Measurements from ENCODE around the gene ZNF423.
"Not testable (repeated sequence)": the region's sequence is repeated elsewhere in the genome, so short reads cannot be mapped to it uniquely, and the experiment has no call there.

The ZNF423 gene

DNA sequence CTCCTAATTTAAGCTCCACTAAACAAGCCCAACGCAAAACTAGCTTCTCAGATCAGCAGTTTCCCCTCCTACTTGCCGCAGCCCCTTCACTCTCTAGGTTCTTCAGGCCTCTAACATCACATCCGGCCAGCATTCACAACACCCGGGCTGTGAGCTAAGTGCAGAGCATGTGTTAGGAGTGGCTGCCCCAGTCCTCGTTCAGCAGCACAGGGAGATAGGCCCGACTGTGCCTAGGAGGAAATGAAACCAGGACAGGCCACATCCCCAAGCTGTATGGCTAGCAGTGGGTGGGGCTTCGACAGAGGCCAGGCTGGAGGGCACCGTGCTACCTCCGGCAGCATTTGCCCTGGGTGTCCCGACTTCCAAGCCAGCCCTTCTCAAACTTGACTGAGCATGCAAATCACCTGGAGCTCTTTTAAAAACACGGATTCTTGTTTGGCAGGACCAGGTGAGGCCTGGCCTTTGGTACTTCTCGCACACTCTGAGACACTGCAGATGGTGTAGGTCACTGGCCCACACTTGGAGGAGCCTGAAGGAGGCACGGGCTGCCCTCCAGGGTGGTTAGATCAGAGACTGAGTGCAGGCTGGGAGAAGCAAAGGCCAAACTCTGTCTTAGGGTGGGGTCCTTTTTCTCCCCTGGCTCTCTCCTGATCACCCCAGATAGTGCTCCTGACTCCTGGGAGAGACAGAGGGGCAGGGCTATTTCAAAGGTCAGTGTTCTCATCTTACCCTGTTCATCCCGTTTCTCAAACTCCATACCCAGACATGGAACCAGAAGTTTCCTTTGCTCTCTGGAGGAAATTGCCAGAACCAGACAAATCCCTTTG, 280.4 kb downstream of the ZNF423 start:
- peak; percentile 6 for DNase-seq

DNA sequence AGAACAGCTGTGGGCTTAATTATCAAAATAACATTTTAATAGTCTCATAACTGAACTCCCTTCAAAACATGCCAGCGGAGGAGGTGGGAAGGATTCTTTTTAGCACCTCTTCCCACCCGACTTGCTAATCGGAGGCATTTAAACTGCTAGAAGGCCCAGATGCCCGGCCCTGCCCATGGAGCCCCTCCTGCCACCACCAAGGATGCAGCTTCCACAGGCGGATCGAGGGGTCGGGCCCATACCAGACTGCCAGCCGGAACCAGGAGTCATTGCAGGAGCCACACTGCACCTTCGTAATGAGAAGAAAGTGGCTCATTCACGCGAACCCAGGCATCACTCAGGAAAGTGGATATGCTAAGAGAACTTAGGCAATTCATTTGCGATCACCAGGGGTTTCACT, 281.1 kb downstream of the ZNF423 start:
- no peak for DNase-seq

DNA sequence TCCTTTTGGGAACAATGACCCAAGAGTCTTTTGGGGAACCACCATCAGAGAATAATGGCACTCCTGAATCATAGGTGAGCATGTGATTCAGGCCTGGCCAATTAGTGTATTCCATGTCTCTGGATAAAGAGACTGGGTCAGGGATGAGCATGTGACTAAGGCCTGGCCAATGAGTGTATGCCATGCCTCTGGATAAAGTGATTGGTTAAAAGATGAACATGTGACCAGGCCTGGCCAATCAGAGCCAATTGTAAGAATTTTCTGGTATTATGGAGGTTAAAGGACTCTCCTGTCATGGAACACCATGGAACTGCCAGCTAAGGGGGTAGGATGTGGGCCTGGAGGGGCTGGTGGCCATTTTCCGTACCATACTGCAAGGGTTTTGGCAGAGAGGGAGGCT, 288.0 kb downstream of the ZNF423 start:
- no peak for DNase-seq

DNA sequence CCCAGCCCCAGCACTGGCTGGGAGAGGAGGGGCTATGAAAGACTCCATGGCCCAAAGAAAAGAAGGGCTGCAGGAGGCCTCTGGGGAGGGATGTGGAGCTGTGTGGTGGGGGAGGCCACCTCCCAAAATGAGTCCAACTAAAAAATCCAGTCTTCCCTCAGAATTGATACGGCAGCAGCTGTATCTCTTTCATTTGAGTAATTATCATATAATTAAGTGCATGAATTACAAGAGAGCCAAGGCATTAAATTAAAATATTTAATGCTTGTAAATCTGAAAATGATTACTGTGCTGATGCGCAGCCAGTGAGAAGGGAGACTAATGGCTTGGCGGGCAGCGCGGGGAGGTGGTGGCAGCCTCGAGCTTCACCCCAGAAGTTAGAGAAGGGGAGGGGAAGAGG, 289.5 kb downstream of the ZNF423 start:
- no peak for DNase-seq

DNA sequence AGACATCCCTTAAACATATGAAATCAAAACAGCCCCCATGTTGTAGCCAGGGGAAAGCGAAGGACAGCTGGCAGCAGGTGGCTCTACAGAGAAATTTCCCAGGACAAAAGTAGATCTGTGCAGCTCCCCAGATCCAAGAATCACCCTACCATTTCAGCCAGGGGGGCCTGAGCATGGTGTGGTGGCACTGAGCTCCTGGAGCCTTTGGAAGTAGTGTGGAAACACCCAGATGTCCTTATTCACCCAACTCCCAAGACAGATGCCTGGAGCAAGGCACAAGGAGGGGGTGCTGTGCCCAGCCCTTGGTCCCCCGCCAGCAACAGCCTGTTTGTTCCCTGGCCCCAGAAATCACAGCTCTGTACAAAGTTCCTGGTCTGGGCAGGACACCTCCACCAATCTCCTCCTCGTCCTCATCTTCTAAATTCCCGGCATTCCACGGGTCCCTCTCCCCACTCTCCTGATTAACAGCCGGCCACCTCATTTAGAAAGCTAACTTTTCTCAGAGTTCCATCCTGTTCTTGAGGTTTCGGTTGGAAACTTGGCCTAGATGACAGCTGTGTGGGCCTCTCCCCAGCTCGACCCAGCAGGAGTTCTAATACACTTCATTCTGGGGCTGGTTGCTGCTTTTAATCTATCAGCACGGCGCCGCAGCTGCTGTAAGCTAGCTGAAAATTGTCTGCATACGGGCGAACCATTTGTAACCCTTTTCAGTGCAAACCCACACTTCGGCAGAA, 291.2 kb downstream of the ZNF423 start:
- DNase-seq, result no peak

DNA sequence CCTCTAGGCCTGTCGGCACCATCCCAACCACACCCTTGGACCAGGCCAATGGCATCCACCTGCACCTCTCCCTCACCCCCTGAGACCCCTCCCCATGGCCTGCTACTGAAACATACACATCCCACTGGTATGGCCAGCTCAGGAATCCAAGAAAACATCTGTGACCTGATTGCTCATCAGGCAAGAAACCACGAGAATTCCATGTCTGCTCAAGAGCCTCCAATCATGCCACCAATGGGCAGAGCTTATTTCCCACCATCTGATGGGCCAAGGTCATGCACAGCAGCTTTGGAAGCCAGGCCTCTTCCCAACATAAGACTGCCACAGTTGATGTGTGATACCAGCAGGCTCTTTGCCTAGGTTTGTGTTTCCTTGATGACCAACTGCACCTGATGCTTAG, 292.2 kb downstream of the ZNF423 start:
- DNase-seq, result no peak

DNA sequence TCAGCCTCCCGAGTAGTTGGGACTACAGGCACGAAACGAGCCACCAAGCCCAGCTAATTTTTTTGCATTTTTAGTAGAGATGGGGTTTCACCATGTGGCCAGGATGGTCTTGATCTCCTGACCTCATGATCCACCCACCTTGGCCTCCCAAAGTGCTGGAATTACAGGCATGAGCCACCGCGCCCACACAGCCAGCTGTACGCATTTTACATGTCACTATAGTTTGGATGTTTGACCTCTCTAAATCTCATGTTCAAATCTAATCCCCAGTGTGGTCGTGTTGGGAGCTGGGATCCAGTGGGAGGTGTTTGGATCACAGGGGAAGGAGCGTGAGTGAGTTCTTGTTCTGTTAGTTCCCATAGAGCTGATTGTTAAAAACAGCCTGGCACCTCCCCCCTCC, 293.0 kb downstream of the ZNF423 start:
- DNase-seq, result not testable (repeated sequence)

DNA sequence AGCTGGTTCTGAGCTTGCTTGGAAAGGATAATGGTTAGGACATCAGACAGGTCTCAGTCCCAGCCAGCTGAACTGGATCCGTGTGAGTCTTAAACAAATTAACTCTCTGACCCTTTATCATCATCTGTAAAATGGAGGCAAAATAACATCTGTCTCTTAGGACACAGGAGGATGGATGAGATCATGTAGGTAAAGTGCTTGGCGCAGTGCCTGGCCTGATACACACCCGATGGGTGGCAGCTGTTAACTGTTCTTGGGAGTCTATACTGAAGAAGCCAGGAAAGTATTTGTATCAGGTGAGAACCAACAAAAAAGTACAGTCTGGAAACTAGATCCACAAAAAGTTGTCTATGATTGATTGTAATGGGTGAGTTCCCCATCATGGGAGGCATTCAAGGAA, 293.7 kb downstream of the ZNF423 start:
- no peak for DNase-seq

DNA sequence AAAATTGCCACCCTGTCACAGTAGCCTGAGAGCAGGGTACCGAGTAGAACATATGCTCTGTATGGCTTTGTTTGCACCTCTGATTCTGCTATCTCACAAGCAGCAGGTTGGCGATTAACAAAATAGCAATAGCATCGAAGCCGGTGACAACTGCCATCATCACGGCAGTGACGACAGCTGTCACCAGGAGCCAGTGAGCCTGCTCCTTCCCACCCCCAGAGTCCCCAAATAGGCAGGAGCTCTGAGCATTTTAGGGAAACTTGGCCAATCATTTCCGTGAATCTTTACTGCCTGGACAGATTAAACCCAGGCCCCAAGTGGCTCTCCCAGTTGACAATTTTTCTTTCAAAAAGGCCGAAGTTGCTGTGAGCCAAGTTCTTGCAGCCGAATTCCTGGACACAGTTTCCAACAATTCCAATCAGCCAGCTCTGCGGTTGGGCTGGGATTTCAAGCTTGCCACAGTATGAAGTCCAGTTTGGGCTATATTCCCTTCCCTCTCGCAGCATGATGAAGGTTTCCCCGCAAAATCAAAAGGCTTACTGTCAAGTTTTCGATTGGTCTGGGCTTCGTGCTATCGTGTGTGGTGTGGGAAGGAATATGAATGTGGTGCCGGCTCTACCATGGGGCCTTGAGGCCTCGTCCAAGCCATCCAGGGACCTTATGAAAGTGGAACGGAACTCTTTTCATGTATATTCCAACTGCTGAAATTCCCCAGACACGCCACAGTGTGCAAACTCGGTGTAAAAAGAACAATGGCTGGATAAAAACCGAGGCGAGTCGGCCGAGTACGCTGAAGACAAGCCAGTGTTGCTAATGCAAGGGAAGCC, 295.7 kb downstream of the ZNF423 start:
- no peak for DNase-seq

DNA sequence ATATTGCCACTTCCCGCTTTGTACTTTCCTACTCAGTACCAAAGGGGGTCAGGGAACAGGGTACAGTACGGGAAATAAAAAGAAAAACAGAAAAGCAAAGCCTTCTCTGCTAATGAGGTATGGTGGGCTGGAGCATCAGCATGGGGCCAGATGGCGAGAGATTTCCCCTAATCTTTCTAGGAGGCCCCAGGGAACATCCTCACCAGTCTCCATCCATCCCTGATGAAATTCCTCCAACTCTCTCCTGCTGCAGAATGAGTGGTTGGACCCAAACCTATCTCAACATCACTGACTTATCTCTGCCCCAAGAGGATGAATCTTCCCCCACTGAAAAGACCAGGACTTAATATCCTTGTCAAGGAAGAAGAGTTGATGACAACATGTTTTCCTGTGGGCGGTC, 296.7 kb downstream of the ZNF423 start:
- no peak for DNase-seq

DNA sequence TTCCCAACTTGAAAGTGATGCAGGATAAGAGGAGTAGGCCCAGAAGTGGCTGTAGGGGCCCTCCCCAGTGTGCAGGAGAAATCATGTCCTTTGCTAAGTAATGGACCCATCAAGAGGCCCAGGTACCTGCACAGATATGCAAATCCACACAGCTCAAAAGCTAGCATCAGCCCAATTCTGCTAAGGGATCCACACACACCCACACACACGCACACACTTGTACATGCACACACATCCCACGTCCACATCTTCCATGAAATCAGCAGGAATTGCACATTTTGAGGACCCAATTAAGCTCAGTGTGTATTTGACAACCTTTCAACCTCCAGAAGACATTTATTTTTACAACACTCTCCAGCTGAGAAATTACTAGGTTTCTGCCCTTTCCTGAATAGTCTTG, 297.5 kb downstream of the ZNF423 start:
- no peak for DNase-seq

DNA sequence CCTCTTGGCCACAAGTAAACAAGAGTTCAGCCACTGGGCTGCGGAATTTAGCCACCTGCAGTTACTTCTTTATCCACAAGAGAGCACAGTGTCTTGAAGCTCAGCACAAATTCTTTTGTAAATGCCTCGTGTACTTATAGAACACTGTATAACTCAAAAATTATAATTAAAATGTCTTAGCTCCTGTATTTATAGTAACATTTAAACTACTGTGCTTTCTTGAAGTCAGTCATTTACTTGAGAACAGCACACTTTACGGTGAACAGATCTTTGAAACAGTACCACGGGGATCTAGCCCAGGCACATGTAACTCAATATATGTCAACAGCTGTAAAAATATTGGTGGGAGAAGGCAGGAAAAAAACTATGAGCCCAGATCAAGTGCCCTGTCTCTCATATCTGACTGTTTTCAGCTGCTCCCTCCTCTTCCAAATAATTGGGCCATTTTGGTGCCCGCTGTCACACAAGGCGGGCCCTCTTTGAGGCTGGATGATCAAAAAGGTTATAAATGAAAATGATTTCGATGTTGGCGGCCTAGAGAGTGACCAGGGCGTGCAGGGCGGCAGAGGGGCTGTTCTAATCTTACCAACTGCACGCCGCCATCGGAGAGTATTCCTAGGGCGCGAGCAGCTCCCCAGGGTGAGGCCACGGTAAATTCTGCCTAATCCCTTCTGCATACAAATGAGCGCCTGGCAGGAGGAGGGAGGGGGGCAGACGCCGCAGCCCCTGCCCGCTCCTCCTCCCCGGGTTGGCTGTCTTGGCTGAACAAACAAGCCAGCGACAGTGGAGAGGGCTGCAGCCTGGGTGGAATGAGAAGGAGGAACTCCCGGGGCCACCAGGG, 299.1 kb downstream of the ZNF423 start:
- no peak for DNase-seq

DNA sequence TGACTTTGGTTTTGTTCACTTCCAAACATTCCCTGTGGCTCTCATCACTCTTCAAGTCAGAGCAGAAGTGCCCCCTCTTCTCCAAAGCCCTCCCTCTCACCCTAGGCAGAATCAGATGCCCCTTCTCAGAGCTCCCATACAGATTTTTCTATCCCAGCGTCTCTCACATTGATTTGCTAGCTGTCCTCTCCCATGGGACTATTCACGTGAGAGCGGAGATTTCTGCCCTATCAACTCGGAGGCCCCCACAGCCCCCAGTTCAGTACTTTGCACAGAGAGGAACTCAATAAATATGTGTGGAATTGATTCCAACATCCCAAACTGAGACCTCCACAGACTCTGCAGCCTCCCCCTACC, 299.7 kb downstream of the ZNF423 start:
- no peak for DNase-seq

DNA sequence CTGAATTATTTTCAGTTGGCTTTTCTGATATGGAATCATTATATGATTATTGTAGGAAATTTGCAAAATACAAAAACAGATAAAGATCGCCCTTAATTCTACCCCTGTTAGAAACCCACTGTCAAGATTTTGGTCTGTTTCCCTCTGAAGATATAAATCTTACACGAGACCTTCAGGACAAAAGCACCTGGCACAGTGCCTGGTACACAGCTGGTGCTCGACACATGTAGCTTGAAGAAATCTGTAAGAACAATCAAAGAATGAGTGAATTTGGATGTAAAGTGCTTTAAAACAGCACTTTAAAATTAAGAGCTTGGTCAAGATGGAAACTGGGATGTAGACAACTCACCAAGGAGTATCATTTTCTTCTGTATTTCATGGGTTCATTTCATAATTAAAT, 301.2 kb downstream of the ZNF423 start:
- DNase-seq, result no peak

DNA sequence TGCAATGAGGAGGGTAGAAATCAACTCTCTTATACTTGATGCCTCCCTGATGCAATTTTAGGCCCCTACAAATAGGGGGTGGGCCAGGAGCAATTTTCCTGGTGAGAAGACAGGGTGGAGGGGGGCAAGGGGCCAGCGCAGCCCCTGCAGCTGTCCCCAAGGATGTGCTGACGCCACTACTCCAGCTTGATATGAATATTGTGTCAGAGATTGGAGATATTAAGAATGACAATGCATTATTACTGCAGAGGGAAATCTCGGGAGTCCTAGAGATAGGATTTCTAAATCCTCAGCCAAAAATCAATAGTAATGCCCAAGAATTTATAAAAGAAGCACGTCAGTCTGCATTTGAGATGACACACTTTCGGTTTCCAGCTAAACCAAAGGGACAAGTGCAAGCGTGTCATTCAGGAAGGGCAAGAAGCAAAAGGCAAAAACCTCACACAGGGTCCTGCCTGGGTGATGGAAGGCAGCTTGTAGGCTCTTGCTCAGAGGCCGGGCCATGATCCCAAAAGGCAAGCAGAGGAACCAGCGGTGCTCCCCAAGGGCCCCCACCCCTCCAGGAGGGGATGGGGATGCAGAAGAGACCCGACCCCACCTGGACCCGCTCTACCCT, 303.5 kb downstream of the ZNF423 start:
- no peak for DNase-seq

DNA sequence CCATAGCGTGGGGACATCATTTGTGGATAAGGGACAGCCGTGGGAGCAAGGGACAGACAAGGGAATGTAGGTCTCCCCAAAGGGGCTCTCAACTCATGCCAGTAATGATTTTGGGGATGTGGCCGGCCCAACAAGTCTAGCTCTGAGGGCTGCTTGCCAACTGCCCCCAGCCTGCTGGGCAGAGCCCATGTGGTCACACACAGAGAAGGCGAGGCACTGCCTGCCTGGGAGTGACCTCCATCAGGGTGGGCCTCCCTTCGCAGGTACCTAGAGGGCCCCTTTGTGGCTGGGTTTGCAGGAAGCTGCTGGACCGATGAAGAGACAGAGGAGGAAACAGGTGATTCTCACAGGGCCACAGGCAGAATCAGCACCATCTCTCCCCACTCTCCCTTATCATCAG, 305.2 kb downstream of the ZNF423 start:
- no peak for DNase-seq

DNA sequence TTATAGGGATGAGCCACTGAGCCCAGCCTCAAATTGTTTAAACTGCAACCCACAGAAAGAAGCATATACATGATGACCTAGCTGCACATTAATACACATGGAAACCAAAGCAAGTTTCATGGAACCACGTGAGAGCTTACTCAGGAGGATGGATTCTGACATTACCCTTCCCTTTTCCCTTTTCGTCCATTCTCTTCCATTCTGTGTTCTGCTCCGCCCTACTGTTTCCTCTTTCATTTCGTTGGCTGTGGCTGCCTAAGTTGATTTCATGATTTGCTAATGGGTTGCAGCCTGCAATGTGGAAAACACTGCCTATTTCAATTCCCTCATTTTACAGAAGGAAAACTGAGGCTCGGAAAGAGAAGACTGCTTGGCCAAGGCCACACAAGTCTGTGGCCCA, 305.8 kb downstream of the ZNF423 start:
- no peak for DNase-seq

DNA sequence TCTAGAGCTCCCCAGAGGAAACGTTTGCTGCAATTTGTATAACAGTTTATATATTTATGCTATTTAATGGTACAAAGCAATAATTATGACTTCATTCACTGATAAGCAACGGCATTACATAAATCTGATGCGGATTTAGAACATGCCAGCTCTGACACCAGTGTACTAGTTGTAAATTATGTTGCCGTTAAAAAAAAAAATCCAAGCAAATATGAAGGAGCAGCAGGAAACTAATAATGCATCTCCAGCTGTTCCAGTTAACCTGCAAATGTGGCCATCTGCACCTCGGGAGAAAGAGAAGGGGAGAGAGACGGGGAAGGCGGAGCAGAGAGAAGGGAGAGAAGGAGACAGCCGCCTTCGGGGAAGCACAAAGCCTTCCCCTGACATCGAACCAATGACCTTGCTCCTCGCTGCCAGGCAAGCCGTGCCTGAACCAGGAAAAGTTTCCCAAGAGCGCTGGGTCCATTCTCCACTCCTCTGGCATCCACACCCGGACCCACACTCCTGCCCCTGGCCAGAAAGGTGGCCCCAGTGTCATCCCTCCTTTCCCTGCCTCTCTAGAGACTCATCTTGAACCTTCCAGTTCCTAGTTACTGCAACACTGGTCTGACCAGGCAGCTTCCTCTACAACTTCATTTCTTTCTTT, 307.5 kb downstream of the ZNF423 start:
- no peak for DNase-seq

DNA sequence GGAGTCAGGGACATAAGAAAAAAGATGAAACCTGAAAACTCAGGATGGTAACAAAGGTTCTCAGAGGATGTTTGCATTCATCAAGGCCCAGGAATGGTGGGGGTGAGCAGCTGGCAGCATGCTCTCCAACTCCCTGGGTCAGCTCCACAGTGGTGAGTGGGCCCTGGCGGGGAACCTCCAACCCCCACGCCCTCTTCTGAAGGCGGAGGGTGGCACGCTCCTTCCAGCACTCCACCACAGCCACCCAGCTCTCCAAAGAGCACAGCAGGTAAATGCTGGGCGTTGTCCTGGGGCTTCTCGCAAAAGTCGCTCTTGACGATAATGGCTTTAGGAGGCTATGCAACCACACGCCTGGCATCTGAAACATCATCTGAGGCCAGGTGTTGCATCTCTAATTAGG, 308.5 kb downstream of the ZNF423 start:
- DNase-seq, result no peak

DNA sequence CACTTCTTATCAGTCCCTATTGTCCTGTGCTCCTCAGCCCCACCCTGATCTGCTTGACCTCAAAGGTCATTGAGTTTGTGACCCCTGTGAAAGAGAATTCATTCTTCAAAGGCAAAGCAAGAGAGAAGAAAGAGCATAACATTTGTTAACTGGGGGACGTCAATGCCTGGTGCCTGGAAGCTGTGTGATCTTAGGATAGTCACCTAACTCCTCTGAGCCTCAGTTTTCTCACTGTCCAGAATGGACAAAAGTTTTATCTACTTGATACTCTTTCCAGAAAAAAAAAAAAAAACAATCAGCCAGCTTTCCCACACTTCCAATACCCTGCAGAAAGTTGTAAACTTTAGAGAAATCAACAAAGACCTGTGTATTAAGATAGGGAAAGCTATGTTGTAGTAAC, 309.2 kb downstream of the ZNF423 start:
- no peak for DNase-seq

DNA sequence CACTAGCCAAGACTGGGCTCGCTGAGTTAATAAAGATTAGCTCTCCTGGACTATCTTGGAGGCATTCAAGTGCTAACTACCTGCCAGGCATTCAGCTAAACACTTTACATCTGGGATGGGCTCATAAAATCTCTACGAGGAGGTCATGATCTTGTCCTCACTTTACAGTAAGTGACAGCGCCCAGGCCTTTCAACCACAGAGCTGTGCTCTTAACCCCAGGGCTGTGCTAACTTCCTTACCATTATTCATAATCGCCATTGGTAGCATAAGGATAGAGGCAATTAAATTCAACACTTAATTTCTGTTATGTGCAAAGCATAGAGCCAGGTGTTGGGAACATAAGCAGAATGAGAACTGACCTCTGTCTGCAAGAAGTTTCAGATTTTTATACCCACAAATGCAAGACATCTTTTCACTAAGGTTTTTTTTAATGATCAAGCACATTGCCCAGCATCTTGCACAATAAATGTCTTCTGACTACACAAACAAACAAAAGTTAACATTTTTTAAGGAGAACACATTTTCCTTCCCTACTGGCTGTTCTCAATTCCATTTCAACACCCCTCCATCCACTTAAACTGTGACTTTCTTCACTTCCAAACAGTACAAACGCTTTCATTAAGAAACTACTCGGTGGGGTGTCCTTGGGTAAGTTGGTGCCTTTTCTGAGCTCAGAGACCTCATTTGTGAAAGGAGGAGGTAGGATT, 310.0 kb downstream of the ZNF423 start:
- no peak for DNase-seq
